T-cell (primary cell): ENCODE data around the gene CETN1. TPM values are rescaled to one million over a fixed set of nuclear protein-coding genes. Genes with fewer than 3 reads are reported as not detected.

Experiments used
- ATAC-seq, 4 experiments: fragments of 200-7000 bp in 3 of 4; fragments of 150-1000 bp in 1 of 4; cut with Tn5 transposase; replicated peaks in 1 of 4; 1 replicate in 3 of 4; 2 replicates in 1 of 4; pipeline ENCODE4 v1.10.0; 2021; ENCODE audit warnings: moderate library complexity in 3 of 4, mild to moderate bottlenecking in 2 of 4, moderate number of reproducible peaks in 1 of 4
- CTCF ChIA-PET, 2 donors: fragments of 300-600 bp; sonication (Branson Sonifier 250); formaldehyde crosslinking; loops; one replicate each; lab custom pipeline; 2022; ENCODE audit warnings: antibody characterized with exemption in 2 of 2; lab: Charles Lee
- POLR2A ChIA-PET, 2 donors: fragments of 300-600 bp; sonication (Branson Sonifier 250); formaldehyde crosslinking; loops; one replicate each; lab custom pipeline; 2022; ENCODE audit warnings: antibody characterized with exemption in 2 of 2; lab: Charles Lee
- DNase-seq, 35 experiments: peaks; one replicate each; pipeline versions ENCODE4 v3.0.0 to v3.0.0-alpha.2; 2013 to 2023
- H3K27ac ChIP-seq: one replicate; pipeline ENCODE4 v1.5.1; 2013; ENCODE audit warnings: low read length
- H3K27me3 ChIP-seq, 2 experiments: replicated peaks in 1 of 2; 1 replicate in 1 of 2; 2 replicates in 1 of 2; pipeline versions ENCODE4 v1.6.1 to v1.7.0; 2013; ENCODE audit warnings: low read length in 1 of 2, mixed read lengths in 1 of 2; ENCODE audit not compliant: control insufficient read depth in 2 of 2, insufficient read depth in 2 of 2; ENCODE audit errors: extremely low read depth in 1 of 2
- H3K36me3 ChIP-seq, 2 donors: 1 replicate in 1 of 2; 2 replicates in 1 of 2; pipeline versions ENCODE4 v1.6.1 to v1.7.0; 2013; ENCODE audit warnings: low read length in 1 of 2; ENCODE audit not compliant: control insufficient read depth in 2 of 2, insufficient read depth in 1 of 2; ENCODE audit errors: extremely low read depth in 1 of 2
- H3K4me1 ChIP-seq, 2 experiments: 1 replicate in 1 of 2; 2 replicates in 1 of 2; pipeline versions ENCODE4 v1.6.1 to v1.7.0; 2013; ENCODE audit warnings: low read length in 2 of 2, mixed read lengths in 1 of 2; ENCODE audit not compliant: insufficient read depth in 2 of 2, control insufficient read depth in 1 of 2; ENCODE audit errors: extremely low read depth in 1 of 2
- H3K4me3 ChIP-seq, 2 donors: 1 replicate in 1 of 2; 2 replicates in 1 of 2; pipeline versions ENCODE4 v1.5.1 to v1.7.0; 2013; ENCODE audit warnings: mild to moderate bottlenecking in 2 of 2, low read length in 1 of 2, moderate library complexity in 1 of 2; ENCODE audit not compliant: control insufficient read depth in 1 of 2; ENCODE audit errors: extremely low read depth in 1 of 2
- H3K9me3 ChIP-seq: 2 replicates; pipeline ENCODE4 v1.7.0; 2013
- H3K27ac Mint-ChIP-seq, 2 donors: one replicate each; pipeline ENCODE4 v1.8.0; 2020 to 2021; ENCODE audit warnings: mild to moderate bottlenecking in 2 of 2, mixed read lengths in 2 of 2
- H3K27me3 Mint-ChIP-seq, 2 donors: one replicate each; pipeline ENCODE4 v1.8.0; 2021 to 2022; ENCODE audit warnings: mixed read lengths in 2 of 2
- H3K36me3 Mint-ChIP-seq: one replicate; pipeline ENCODE4 v1.8.0; 2021; ENCODE audit warnings: mixed read lengths
- H3K4me1 Mint-ChIP-seq, 3 donors: one replicate each; pipeline ENCODE4 v1.8.0; 2020 to 2022; ENCODE audit warnings: mixed read lengths in 3 of 3, mild to moderate bottlenecking in 1 of 3
- H3K4me3 Mint-ChIP-seq, 3 donors: one replicate each; pipeline ENCODE4 v1.8.0; 2020 to 2022; ENCODE audit warnings: mild to moderate bottlenecking in 3 of 3, mixed read lengths in 3 of 3, moderate library complexity in 3 of 3
- H3K9me3 Mint-ChIP-seq, 3 donors: one replicate each; pipeline ENCODE4 v1.8.0; 2020 to 2022; ENCODE audit warnings: mixed read lengths in 3 of 3
- WGBS: methylation state at CpG from one replicate; pipeline ENCODE4 v1.1.5; 2013; ENCODE audit warnings: missing lambda C conversion rate; ENCODE audit not compliant: insufficient coverage; 5-methylcytosine and 5-hydroxymethylcytosine counted together
- total RNA-seq, 35 experiments: library from RNA in 6 of 35; stranded (reverse) in 6 of 35; fragments of 120-200 nt in 1 of 35; gene quantifications; one replicate each; pipeline versions ENCODE4 v1.2.1 to v1.2.4 and lab custom pipeline; 2013 to 2026

CETN1 gene
- total RNA-seq, 5 donors from 2014 or later (not counting 1 experiment from before 2014, with no cell fraction given): not detected

- WGBS: 86% methylated on average over 1 of the region's 5 CpGs
- Mint-ChIP-seq H3K9me3 (no peaks in the 10 kb centered on the region), H3K4me3 (no peak overlapping the region), H3K4me1 (no peaks in the 10 kb centered on the region), H3K36me3 (no peaks in the 10 kb centered on the region), H3K27ac (no peak overlapping the region), H3K27me3 (peaks cover 5 to 13% of the 10 kb centered on the region in 2 donors)
- H3K4me1 ChIP-seq: no peaks in the 10 kb centered on the region
- CTCF ChIA-PET: no interaction called here
- H3K27me3 ChIP-seq: peaks cover 0 to 10% of the 10 kb centered on the region in 2 experiments
- DNase-seq: no peak
- POLR2A ChIA-PET: no interaction called here
- H3K27ac ChIP-seq: no peak overlapping the region
- no peaks in the 10 kb centered on the region for H3K36me3 ChIP-seq
- H3K4me3 ChIP-seq: no peak overlapping the region
- no peak for ATAC-seq
- no peaks in the 10 kb centered on the region for H3K9me3 ChIP-seq
Observed at GRCh38 chr18:574865-575645, 5.1 kb upstream of the CETN1 start.

- no peaks in the 10 kb centered on the region for H3K36me3 ChIP-seq
- no peak overlapping the region for H3K27ac ChIP-seq
- H3K9me3 ChIP-seq: no peaks in the 10 kb centered on the region
- peaks cover 12 to 15% of the 10 kb centered on the region in 2 donors for H3K27me3 Mint-ChIP-seq
- no peak overlapping the region for H3K27ac Mint-ChIP-seq
- no peaks in the 10 kb centered on the region for H3K36me3 Mint-ChIP-seq
- H3K9me3 Mint-ChIP-seq: no peaks in the 10 kb centered on the region
- ATAC-seq: no peak
- H3K4me3 ChIP-seq: no peak overlapping the region
- ChIA-PET CTCF (interaction anchor here in 1 of 2 donors (0.8 kb wide), 1 partner anchor 1966 kb away, joined by 3 read pairs; no protein-coding TSS in a partner anchor), POLR2A (interaction anchor here in 1 of 2 donors (0.6 kb wide), 1 partner anchor 77 kb away, joined by 3 read pairs; no protein-coding TSS in a partner anchor)
- H3K27me3 ChIP-seq: peaks cover 0 to 7% of the 10 kb centered on the region in 2 experiments
- H3K4me1 ChIP-seq: no peaks in the 10 kb centered on the region
- DNase-seq: no peak
- 89% methylated on average over 1 of the region's 9 CpGs for whole genome bisulfite sequencing
- no peaks in the 10 kb centered on the region for H3K4me1 Mint-ChIP-seq
- no peak overlapping the region for H3K4me3 Mint-ChIP-seq
Observed at GRCh38 chr18:576924-577323, 3.3 kb upstream of the CETN1 start.

GRCh38 chr18:577643-578375 is 2.4 kb upstream of the CETN1 start:
- DNase-seq (no peak), ATAC-seq (no peak)
- Mint-ChIP-seq H3K9me3 (no peaks in the 10 kb centered on the region), H3K4me3 (no peak overlapping the region), H3K4me1 (no peaks in the 10 kb centered on the region), H3K36me3 (no peaks in the 10 kb centered on the region), H3K27ac (no peak overlapping the region), H3K27me3 (peaks cover 12 to 20% of the 10 kb centered on the region in 2 donors)
- 69% methylated on average over 2 of the region's 4 CpGs for whole genome bisulfite sequencing
- Histone ChIP-seq H3K9me3 (no peaks in the 10 kb centered on the region), H3K27ac (no peak overlapping the region), H3K36me3 (no peaks in the 10 kb centered on the region), H3K4me3 (no peak overlapping the region), H3K4me1 (no peaks in the 10 kb centered on the region), H3K27me3 (peaks cover 0 to 7% of the 10 kb centered on the region in 2 experiments)
- POLR2A ChIA-PET: interaction anchor here in 1 of 2 donors (0.6 kb wide), 1 partner anchor 77 kb away, joined by 3 read pairs; no protein-coding TSS in a partner anchor
- CTCF ChIA-PET: interaction anchor here in 1 of 2 donors (0.8 kb wide), 1 partner anchor 1965 kb away, joined by 3 read pairs; no protein-coding TSS in a partner anchor

GRCh38 chr18:579238-579637 is 942 bp upstream of the CETN1 start:
- Mint-ChIP-seq H3K36me3 (no peaks in the 10 kb centered on the region), H3K27ac (no peak overlapping the region), H3K27me3 (peaks cover 12 to 24% of the 10 kb centered on the region in 2 donors), H3K9me3 (no peaks in the 10 kb centered on the region), H3K4me1 (no peaks in the 10 kb centered on the region), H3K4me3 (no peak overlapping the region)
- H3K36me3 ChIP-seq: no peaks in the 10 kb centered on the region
- H3K9me3 ChIP-seq: no peaks in the 10 kb centered on the region
- CTCF ChIA-PET: no interaction called here
- POLR2A ChIA-PET: no interaction called here
- ATAC-seq (no peak), DNase-seq (no peak)
- peaks cover 0 to 7% of the 10 kb centered on the region in 2 experiments for H3K27me3 ChIP-seq
- no peak overlapping the region for H3K27ac ChIP-seq
- no peaks in the 10 kb centered on the region for H3K4me1 ChIP-seq
- no peak overlapping the region for H3K4me3 ChIP-seq
- WGBS: no CpG with 5 or more reads among the region's 1 CpG

- ATAC-seq (no peak), DNase-seq (no peak)
- no peaks in the 10 kb centered on the region for H3K4me1 Mint-ChIP-seq
- Histone ChIP-seq H3K27me3 (peaks cover 0 to 11% of the 10 kb centered on the region in 2 experiments), H3K36me3 (no peaks in the 10 kb centered on the region), H3K4me3 (no peak overlapping the region), H3K27ac (no peak overlapping the region), H3K9me3 (no peaks in the 10 kb centered on the region), H3K4me1 (no peaks in the 10 kb centered on the region)
- no peaks in the 10 kb centered on the region for H3K9me3 Mint-ChIP-seq
- no peak overlapping the region for H3K27ac Mint-ChIP-seq
- 86% methylated on average over 1 of the region's 3 CpGs for WGBS
- ChIA-PET CTCF (no interaction called here), POLR2A (interaction anchor here in 1 of 2 donors (0.6 kb wide), 1 partner anchor 47 kb away, joined by 4 read pairs; no protein-coding TSS in a partner anchor)
- H3K4me3 Mint-ChIP-seq: no peak overlapping the region
- H3K27me3 Mint-ChIP-seq: peaks cover 12 to 22% of the 10 kb centered on the region in 2 donors
- H3K36me3 Mint-ChIP-seq: no peaks in the 10 kb centered on the region
Observed at GRCh38 chr18:581096-581495, 916 bp downstream of the CETN1 start.

- DNase-seq: no peak
- 63% methylated on average over 2 of the region's 3 CpGs for WGBS
- CTCF ChIA-PET: interaction anchor here in 1 of 2 donors (0.6 kb wide), 1 partner anchor 35 kb away, joined by 4 read pairs; no protein-coding TSS in a partner anchor
- POLR2A ChIA-PET: no interaction called here
- no peak overlapping the region for H3K4me3 Mint-ChIP-seq
- no peaks in the 10 kb centered on the region for H3K36me3 Mint-ChIP-seq
- Histone ChIP-seq H3K27me3 (peaks cover 0 to 4% of the 10 kb centered on the region in 2 experiments), H3K9me3 (no peaks in the 10 kb centered on the region), H3K36me3 (no peaks in the 10 kb centered on the region), H3K27ac (no peak overlapping the region), H3K4me3 (no peak overlapping the region), H3K4me1 (no peaks in the 10 kb centered on the region)
- no peaks in the 10 kb centered on the region for H3K9me3 Mint-ChIP-seq
- peaks cover 12 to 16% of the 10 kb centered on the region in 2 donors for H3K27me3 Mint-ChIP-seq
- H3K27ac Mint-ChIP-seq: no peak overlapping the region
- ATAC-seq: no peak
- no peaks in the 10 kb centered on the region for H3K4me1 Mint-ChIP-seq
Observed at GRCh38 chr18:582465-582864, 2.3 kb downstream of the CETN1 start.
